Measurements from ENCODE around the gene SNTG2. TPM values are rescaled to one million over a fixed set of nuclear protein-coding genes. Genes with fewer than 3 reads are reported as not detected.
A peak's percentile ranks its signal among the peaks of the same experiment; 100 is the strongest.

SNTG2 gene
- total RNA-seq, 2 donors from 2014 or later, result 4.1 to 11.9 TPM

DNA sequence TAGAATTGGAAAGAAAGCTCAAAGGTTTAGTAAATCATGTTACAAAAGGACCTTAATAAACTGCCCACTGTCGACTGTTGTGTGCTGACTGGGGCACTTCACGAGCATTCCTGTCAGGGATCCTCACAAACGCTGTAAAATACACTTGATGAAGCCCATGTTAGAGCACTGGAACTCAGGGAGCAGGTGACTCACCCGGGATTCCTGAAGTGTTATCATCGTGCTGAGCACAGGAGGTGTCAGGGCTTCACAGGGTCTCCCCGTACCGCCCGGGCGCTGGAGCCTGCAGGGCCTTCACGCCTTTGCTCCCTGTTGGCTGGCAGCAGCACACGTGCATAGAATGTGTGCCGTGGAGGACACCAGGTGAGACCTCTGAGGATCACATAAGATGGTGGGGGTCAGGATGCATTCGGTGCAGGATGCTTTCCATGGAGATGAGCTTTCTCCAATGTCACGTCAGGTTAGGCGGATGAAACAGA, 187.3 kb downstream of the SNTG2 start:
- no peak for DNase-seq
- Mint-ChIP-seq H3K4me1 (no peaks in the 10 kb centered on the region), H3K27me3 (ENCODE audit: insufficient read depth) (no peaks in the 10 kb centered on the region), H3K4me3 (no peak overlapping the region), H3K9me3 (no peaks in the 10 kb centered on the region), H3K27ac (no peak overlapping the region), H3K36me3 (ENCODE audit: low read depth) (peaks cover 2% of the 10 kb centered on the region)
- no peaks in the 10 kb centered on the region for H3K9me3 ChIP-seq (ENCODE audit: control insufficient read depth, low read length)
- H3K36me3 ChIP-seq (ENCODE audit: control insufficient read depth, insufficient read depth, low read length), result no peaks in the 10 kb centered on the region
- no peaks in the 10 kb centered on the region for H3K27me3 ChIP-seq (ENCODE audit: control insufficient read depth, insufficient read depth, low read length, poor library complexity, severe bottlenecking)
- WGBS, 2 experiments (ENCODE audit: insufficient coverage in 1 of 2, insufficient read length in 1 of 2), result 87 to 90% methylated on average over 15 of the region's 15 CpGs
- no peak overlapping the region for H3K9ac ChIP-seq (ENCODE audit: extremely low read depth, low read length, poor library complexity, severe bottlenecking)
- no peak overlapping the region for H3K27ac ChIP-seq (ENCODE audit: low read depth, low read length)
- no peak overlapping the region for H3K4me3 ChIP-seq (ENCODE audit: low read length)
- TF ChIP-seq CTCF (conservative IDR thresholded peaks at IDR 0.05), result no peak
- H3K4me1 ChIP-seq (ENCODE audit: control insufficient read depth, insufficient read depth, low read length), result no peaks in the 10 kb centered on the region

DNA sequence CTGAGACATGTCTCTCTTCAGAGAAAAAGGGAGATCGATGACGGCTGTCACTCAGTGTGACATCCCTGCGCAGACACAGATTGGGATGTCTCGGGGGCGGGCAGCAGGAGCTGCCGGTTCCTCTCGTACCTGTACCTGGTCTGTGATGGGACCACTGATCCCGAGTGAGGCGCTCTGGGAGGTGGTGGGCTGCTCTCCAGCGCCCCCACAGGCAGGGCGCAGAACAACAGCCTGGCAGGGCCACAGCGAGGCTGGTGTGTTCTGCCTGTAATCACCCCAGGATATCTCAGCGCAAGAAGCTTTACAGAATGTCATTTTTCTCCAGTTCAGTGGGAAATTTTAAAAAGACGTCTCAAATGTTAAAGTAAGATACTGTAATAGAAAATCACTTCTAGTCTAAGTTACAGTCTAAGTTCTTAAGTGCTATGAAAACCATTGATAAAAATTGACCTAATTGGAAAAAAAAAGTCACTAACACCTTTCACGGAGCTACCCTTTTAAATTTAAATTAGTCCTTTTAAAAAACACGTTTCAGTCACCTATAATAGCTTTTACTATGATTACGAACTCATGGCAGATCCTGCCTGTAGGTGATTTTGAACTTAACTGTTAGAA, 189.8 kb downstream of the SNTG2 start:
- H3K4me3 ChIP-seq (ENCODE audit: low read length), result no peak overlapping the region
- Mint-ChIP-seq H3K27me3 (ENCODE audit: insufficient read depth) (no peaks in the 10 kb centered on the region), H3K36me3 (ENCODE audit: low read depth) (peaks cover 7% of the 10 kb centered on the region), H3K4me3 (no peak overlapping the region), H3K27ac (no peak overlapping the region), H3K4me1 (no peaks in the 10 kb centered on the region), H3K9me3 (no peaks in the 10 kb centered on the region)
- TF ChIP-seq CTCF (conservative IDR thresholded peaks at IDR 0.05), result peak; percentile 99
- 25 to 31% methylated on average over 6 to 16 of the region's 17 CpGs for WGBS, 2 experiments (ENCODE audit: insufficient coverage in 1 of 2, insufficient read length in 1 of 2)
- H3K27me3 ChIP-seq (ENCODE audit: control insufficient read depth, insufficient read depth, low read length, poor library complexity, severe bottlenecking), result no peaks in the 10 kb centered on the region
- DNase-seq, result peak; percentile 94
- H3K27ac ChIP-seq (ENCODE audit: low read depth, low read length), result no peak overlapping the region
- H3K36me3 ChIP-seq (ENCODE audit: control insufficient read depth, insufficient read depth, low read length), result no peaks in the 10 kb centered on the region
- H3K4me1 ChIP-seq (ENCODE audit: control insufficient read depth, insufficient read depth, low read length), result no peaks in the 10 kb centered on the region
- no peak overlapping the region for H3K9ac ChIP-seq (ENCODE audit: extremely low read depth, low read length, poor library complexity, severe bottlenecking)
- no peaks in the 10 kb centered on the region for H3K9me3 ChIP-seq (ENCODE audit: control insufficient read depth, low read length)

GRCh38 chr2:1141079-1141478, 190.4 kb downstream of the SNTG2 start:
- no peaks in the 10 kb centered on the region for H3K4me1 ChIP-seq (ENCODE audit: control insufficient read depth, insufficient read depth, low read length)
- Mint-ChIP-seq H3K36me3 (ENCODE audit: low read depth) (peaks cover 7% of the 10 kb centered on the region), H3K9me3 (no peaks in the 10 kb centered on the region), H3K27me3 (ENCODE audit: insufficient read depth) (no peaks in the 10 kb centered on the region), H3K4me3 (no peak overlapping the region), H3K27ac (no peak overlapping the region), H3K4me1 (no peaks in the 10 kb centered on the region)
- H3K4me3 ChIP-seq (ENCODE audit: low read length), result no peak overlapping the region
- 88 to 94% methylated on average over 7 of the region's 7 CpGs for WGBS, 2 experiments (ENCODE audit: insufficient coverage in 1 of 2, insufficient read length in 1 of 2)
- no peaks in the 10 kb centered on the region for H3K36me3 ChIP-seq (ENCODE audit: control insufficient read depth, insufficient read depth, low read length)
- H3K9me3 ChIP-seq (ENCODE audit: control insufficient read depth, low read length), result no peaks in the 10 kb centered on the region
- no peak overlapping the region for H3K9ac ChIP-seq (ENCODE audit: extremely low read depth, low read length, poor library complexity, severe bottlenecking)
- H3K27me3 ChIP-seq (ENCODE audit: control insufficient read depth, insufficient read depth, low read length, poor library complexity, severe bottlenecking), result no peaks in the 10 kb centered on the region
- no peak overlapping the region for H3K27ac ChIP-seq (ENCODE audit: low read depth, low read length)
- no peak for DNase-seq
- no peak for TF ChIP-seq CTCF (conservative IDR thresholded peaks at IDR 0.05)

All from endodermal cell (in vitro differentiated cells).